Measurements from ENCODE around the gene LENEP. TPM values are rescaled to one million over a fixed set of nuclear protein-coding genes. Genes with fewer than 3 reads are reported as not detected.
"Not testable (repeated sequence)": the region's sequence is repeated elsewhere in the genome, so short reads cannot be mapped to it uniquely, and the experiment has no call there.

The LENEP gene
- total RNA-seq, 1 donor from 2014 or later, result not detected

GRCh38 chr1:154992721-154993571, 440 bp upstream of the LENEP start:
- DNase-seq (no peak), ATAC-seq (ENCODE audit: poor library complexity) (no peak)
- intact Hi-C loops (cut with DNase I), result no loop called here

GRCh38 chr1:154994269-154994587, 842 bp downstream of the LENEP start:
- ATAC-seq (ENCODE audit: poor library complexity) (no peak), DNase-seq (no peak)
- intact Hi-C loops (cut with DNase I), result no loop called here

GRCh38 chr1:154994591-154994990, 1.2 kb downstream of the LENEP start:
- no peak for ATAC-seq (ENCODE audit: poor library complexity)
- DNase-seq, result no peak
- intact Hi-C loops (cut with DNase I), result no loop called here

- intact Hi-C loops (cut with DNase I); DNase-seq; ATAC-seq (ENCODE audit: poor library complexity): not testable (repeated sequence)
Observed at GRCh38 chr1:154995301-154995983, 2.1 kb downstream of the LENEP start.

- no peak for DNase-seq
- ATAC-seq (ENCODE audit: poor library complexity), result no peak
- intact Hi-C loops (cut with DNase I), result no loop called here
Observed at GRCh38 chr1:154996966-154997701, 3.7 kb downstream of the LENEP start.

GRCh38 chr1:154998201-154998780, 4.9 kb downstream of the LENEP start:
- intact Hi-C loops (cut with DNase I), result no loop called here
- DNase-seq (no peak), ATAC-seq (ENCODE audit: poor library complexity) (no peak)

- ATAC-seq (ENCODE audit: poor library complexity) (no peak), DNase-seq (peak; percentile 85)
- intact Hi-C loops (cut with DNase I), result no loop called here
Observed at GRCh38 chr1:154998818-154999570, 5.6 kb downstream of the LENEP start.

GRCh38 chr1:154999571-155000410, 6.4 kb downstream of the LENEP start:
- no peak for ATAC-seq (ENCODE audit: poor library complexity)
- intact Hi-C loops (cut with DNase I), result no loop called here
- DNase-seq, result no peak

- DNase-seq (peak; percentile 67), ATAC-seq (ENCODE audit: poor library complexity) (no peak)
- intact Hi-C loops (cut with DNase I), result no loop called here
Observed at GRCh38 chr1:155000411-155000725, 7.0 kb downstream of the LENEP start.

- ATAC-seq (ENCODE audit: poor library complexity), result peak; percentile 64
- DNase-seq, result peak; percentile 91
- intact Hi-C loops (cut with DNase I), result no loop called here
Observed at GRCh38 chr1:155000726-155001424, 7.5 kb downstream of the LENEP start.

GRCh38 chr1:155001425-155001674, 8.0 kb downstream of the LENEP start:
- intact Hi-C loops (cut with DNase I), result no loop called here
- DNase-seq, result no peak
- no peak for ATAC-seq (ENCODE audit: poor library complexity)

- ATAC-seq (ENCODE audit: poor library complexity), result peak; percentile 76
- intact Hi-C loops (cut with DNase I), result no loop called here
- peak; percentile 100 for DNase-seq
Observed at GRCh38 chr1:155001675-155002463, 8.5 kb downstream of the LENEP start.

- peak; percentile 69 for DNase-seq
- ATAC-seq (ENCODE audit: poor library complexity), result peak; percentile 1
- intact Hi-C loops (cut with DNase I), result no loop called here
Observed at GRCh38 chr1:155002464-155003226, 9.3 kb downstream of the LENEP start, which contains the start of gene ZBTB7B. TSS of gene ZBTB7B (plus strand) at chr1:155002802. CDS start at chr1:155014661, 11,859 bp downstream.

GRCh38 chr1:155003227-155003765, 9.9 kb downstream of the LENEP start:
- no peak for ATAC-seq (ENCODE audit: poor library complexity)
- no peak for DNase-seq
- intact Hi-C loops (cut with DNase I), result no loop called here

- intact Hi-C loops (cut with DNase I), result no loop called here
- DNase-seq (peak; percentile 83), ATAC-seq (ENCODE audit: poor library complexity) (peak; percentile 14)
Observed at GRCh38 chr1:155003766-155004351, 10.5 kb downstream of the LENEP start.

Measured in Right ventricle myocardium superior (tissue), 1 donor.